CD8-positive, alpha-beta memory T cell (primary cell): ENCODE measurements around the gene OXNAD1. TPM values are rescaled to one million over a fixed set of nuclear protein-coding genes. Genes with fewer than 3 reads are reported as not detected.

Source experiments
- CTCF ChIA-PET: fragments of 350-600 bp; sonication (Branson Sonifier 250); formaldehyde crosslinking; loops from one replicate; lab custom pipeline; 2021; ENCODE audit warnings: antibody characterized with exemption; lab: Charles Lee
- POLR2A ChIA-PET: fragments of 350-600 bp; sonication (Branson Sonifier 250); formaldehyde crosslinking; loops from one replicate; lab custom pipeline; 2021; ENCODE audit warnings: antibody characterized with exemption; lab: Charles Lee
- DNase-seq, 5 donors: peaks; one replicate each; pipeline versions ENCODE4 v3.0.0 to v3.0.0-alpha.2; 2020 to 2022; ENCODE audit warnings: mixed read lengths in 1 of 5
- H3K27ac ChIP-seq: one replicate; pipeline ENCODE4 v1.7.0; 2013; ENCODE audit warnings: low read depth, mild to moderate bottlenecking, low read length, moderate library complexity
- H3K27me3 ChIP-seq: 2 replicates; pipeline ENCODE4 v1.7.0; 2013; ENCODE audit warnings: low read length, mild to moderate bottlenecking; ENCODE audit not compliant: insufficient read depth, poor library complexity, severe bottlenecking
- H3K36me3 ChIP-seq: 2 replicates; pipeline ENCODE4 v1.7.0; 2013; ENCODE audit warnings: mild to moderate bottlenecking, low read length, moderate library complexity; ENCODE audit not compliant: insufficient read depth
- H3K4me1 ChIP-seq: 2 replicates; pipeline ENCODE4 v1.7.0; 2013; ENCODE audit warnings: mild to moderate bottlenecking, low read length, moderate library complexity; ENCODE audit not compliant: insufficient read depth
- H3K4me3 ChIP-seq: 2 replicates; pipeline ENCODE4 v1.7.0; 2013; ENCODE audit warnings: mild to moderate bottlenecking, low read length
- H3K9me3 ChIP-seq: 2 replicates; pipeline ENCODE4 v1.7.0; 2013; ENCODE audit warnings: mild to moderate bottlenecking, low read length
- H3K27ac Mint-ChIP-seq, 8 donors: one replicate each; pipeline ENCODE4 v1.8.0; 2020 to 2021; ENCODE audit warnings: mixed read lengths in 8 of 8, mild to moderate bottlenecking in 6 of 8, inconsistent platforms in 3 of 8, moderate library complexity in 3 of 8
- H3K27me3 Mint-ChIP-seq, 2 donors: one replicate each; pipeline ENCODE4 v1.8.0; 2020 to 2021; ENCODE audit warnings: mixed read lengths in 2 of 2, mild to moderate bottlenecking in 1 of 2, moderate library complexity in 1 of 2
- H3K36me3 Mint-ChIP-seq, 3 donors: one replicate each; pipeline ENCODE4 v1.8.0; 2020 to 2021; ENCODE audit warnings: mixed read lengths in 3 of 3, inconsistent platforms in 1 of 3, mild to moderate bottlenecking in 1 of 3
- H3K4me1 Mint-ChIP-seq, 3 donors: one replicate each; pipeline ENCODE4 v1.8.0; 2020 to 2021; ENCODE audit warnings: mixed read lengths in 3 of 3, inconsistent platforms in 1 of 3, mild to moderate bottlenecking in 1 of 3
- H3K4me3 Mint-ChIP-seq, 7 donors: one replicate each; pipeline ENCODE4 v1.8.0; 2020 to 2021; ENCODE audit warnings: mixed read lengths in 7 of 7, mild to moderate bottlenecking in 6 of 7, moderate library complexity in 4 of 7, inconsistent platforms in 2 of 7
- H3K9me3 Mint-ChIP-seq, 5 donors: one replicate each; pipeline ENCODE4 v1.8.0; 2020 to 2022; ENCODE audit warnings: mixed read lengths in 5 of 5, mild to moderate bottlenecking in 3 of 5, moderate library complexity in 2 of 5, inconsistent platforms in 1 of 5
- polyA plus RNA-seq: library from polyadenylated mRNA; unstranded; fragments of 300-500 nt; fragmentation: Illumina TruSeq; gene quantifications from one replicate; pipeline ENCODE4 v1.2.3, GENCODE V29; 2021
- total RNA-seq, 2 experiments: library from RNA; stranded (reverse); gene quantifications; one replicate each; pipeline ENCODE4 v1.2.3, GENCODE V29; 2021

The OXNAD1 gene
- total and polyA plus RNA-seq, 3 experiments from 2014 or later, result 28.6 to 64.2 (median 30.1) TPM

- ChIA-PET CTCF (interaction anchor here (1.2 to 16.0 kb wide), 4 partner anchors 9 to 54 kb away, joined by 4 to 286 read pairs (median 56); partner anchors contain the start of genes DPH3 and OXNAD1), POLR2A (no interaction called here)
- Mint-ChIP-seq H3K4me1 (peaks cover 43 to 57% (median 44%) of the 10 kb centered on the region in 3 donors), H3K27me3 (peaks cover 0 to 4% of the 10 kb centered on the region in 2 donors), H3K4me3 (no peak overlapping the region), H3K36me3 (peaks cover 11 to 96% (median 17%) of the 10 kb centered on the region in 3 donors), H3K9me3 (no peaks in the 10 kb centered on the region), H3K27ac (peak overlapping the region in 7 of 8 donors; percentile 50 to 89 (median 63))
- Histone ChIP-seq H3K4me1 (peaks cover 32% of the 10 kb centered on the region), H3K4me3 (no peak overlapping the region), H3K9me3 (no peaks in the 10 kb centered on the region), H3K27me3 (no peaks in the 10 kb centered on the region), H3K36me3 (peaks cover 71% of the 10 kb centered on the region), H3K27ac (no peak overlapping the region)
- no peak for DNase-seq
Observed at GRCh38 chr3:16322189-16322588, 57.2 kb downstream of the OXNAD1 start.

DNA sequence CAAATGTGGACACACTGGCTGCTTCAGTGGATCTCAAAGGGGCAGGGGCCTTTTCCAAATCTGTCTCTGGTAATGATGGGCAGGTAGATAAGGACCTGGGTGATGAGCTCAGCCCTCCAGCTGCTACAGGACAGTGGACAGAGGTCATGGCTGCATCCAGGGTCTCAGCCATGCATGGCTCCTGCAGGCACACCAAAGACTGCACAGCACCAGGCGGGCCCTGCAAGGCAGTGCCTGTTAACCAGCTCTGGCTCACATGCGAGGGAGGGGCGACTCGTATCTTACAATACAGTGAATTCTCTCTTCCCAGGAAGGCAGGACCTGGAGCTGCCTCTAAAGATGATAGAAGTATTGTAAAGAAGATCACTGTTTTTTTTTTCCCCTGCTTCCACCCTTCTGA, 58.7 kb downstream of the OXNAD1 start:
- DNase-seq, result no peak
- Mint-ChIP-seq H3K27me3 (peaks cover 0 to 4% of the 10 kb centered on the region in 2 donors), H3K27ac (peak overlapping the region in 5 of 8 donors; percentile 23 to 90 (median 62)), H3K4me3 (no peak overlapping the region), H3K36me3 (peaks cover 11 to 94% (median 16%) of the 10 kb centered on the region in 3 donors), H3K4me1 (peaks cover 28 to 46% (median 29%) of the 10 kb centered on the region in 3 donors), H3K9me3 (no peaks in the 10 kb centered on the region)
- Histone ChIP-seq H3K4me3 (no peak overlapping the region), H3K4me1 (peaks cover 16% of the 10 kb centered on the region), H3K9me3 (no peaks in the 10 kb centered on the region), H3K27ac (no peak overlapping the region), H3K36me3 (peaks cover 65% of the 10 kb centered on the region), H3K27me3 (no peaks in the 10 kb centered on the region)
- CTCF ChIA-PET, result interaction anchor here (1.0 to 16.0 kb wide), 5 partner anchors 10 to 56 kb away, joined by 3 to 286 read pairs (median 6); partner anchors contain the start of genes DPH3 and OXNAD1
- POLR2A ChIA-PET, result interaction anchor here (1.2 kb wide), 2 partner anchors 35 to 37 kb away, joined by 3 read pairs; no protein-coding TSS in a partner anchor

- peaks cover 10 to 94% (median 13%) of the 10 kb centered on the region in 3 donors for H3K36me3 Mint-ChIP-seq
- peaks cover 0 to 4% of the 10 kb centered on the region in 2 donors for H3K27me3 Mint-ChIP-seq
- peaks cover 66% of the 10 kb centered on the region for H3K36me3 ChIP-seq
- ChIA-PET CTCF (interaction anchor here (16.0 kb wide), 1 partner anchor 33 kb away, joined by 286 read pairs; no protein-coding TSS in a partner anchor), POLR2A (no interaction called here)
- H3K9me3 ChIP-seq, result peaks cover under 1% of the 10 kb centered on the region
- no peak overlapping the region for H3K4me3 Mint-ChIP-seq
- peaks cover 12 to 37% (median 16%) of the 10 kb centered on the region in 3 donors for H3K4me1 Mint-ChIP-seq
- no peak for DNase-seq
- H3K27ac ChIP-seq, result no peak overlapping the region
- no peaks in the 10 kb centered on the region for H3K4me1 ChIP-seq
- no peaks in the 10 kb centered on the region for H3K27me3 ChIP-seq
- H3K4me3 ChIP-seq, result no peak overlapping the region
- H3K27ac Mint-ChIP-seq, result peak overlapping the region in 5 of 8 donors; percentile 12 to 94 (median 37)
- H3K9me3 Mint-ChIP-seq, result peaks cover 0 to 2% (median 0%) of the 10 kb centered on the region in 5 donors
Observed at GRCh38 chr3:16325850-16326249, 60.8 kb downstream of the OXNAD1 start.

GRCh38 chr3:16326724-16327349, 61.8 kb downstream of the OXNAD1 start:
- H3K27ac ChIP-seq, result no peak overlapping the region
- Mint-ChIP-seq H3K4me1 (peaks cover 8 to 33% (median 20%) of the 10 kb centered on the region in 3 donors), H3K27me3 (peaks cover 0 to 2% of the 10 kb centered on the region in 2 donors), H3K4me3 (no peak overlapping the region), H3K27ac (peak overlapping the region in 6 of 8 donors; percentile 21 to 94 (median 50)), H3K9me3 (peaks cover 0 to 9% (median 6%) of the 10 kb centered on the region in 5 donors), H3K36me3 (peaks cover 15 to 94% (median 19%) of the 10 kb centered on the region in 3 donors)
- no peak overlapping the region for H3K4me3 ChIP-seq
- H3K4me1 ChIP-seq, result no peaks in the 10 kb centered on the region
- ChIA-PET POLR2A (no interaction called here), CTCF (interaction anchor here (16.0 kb wide), 1 partner anchor 34 kb away, joined by 286 read pairs; no protein-coding TSS in a partner anchor)
- H3K9me3 ChIP-seq, result peaks cover 9% of the 10 kb centered on the region
- no peaks in the 10 kb centered on the region for H3K27me3 ChIP-seq
- no peak for DNase-seq
- H3K36me3 ChIP-seq, result peaks cover 66% of the 10 kb centered on the region

- no peak overlapping the region for H3K27ac ChIP-seq
- H3K36me3 Mint-ChIP-seq, result peaks cover 22 to 94% (median 30%) of the 10 kb centered on the region in 3 donors
Observed at GRCh38 chr3:16328124-16328523, 63.1 kb downstream of the OXNAD1 start.

DNA sequence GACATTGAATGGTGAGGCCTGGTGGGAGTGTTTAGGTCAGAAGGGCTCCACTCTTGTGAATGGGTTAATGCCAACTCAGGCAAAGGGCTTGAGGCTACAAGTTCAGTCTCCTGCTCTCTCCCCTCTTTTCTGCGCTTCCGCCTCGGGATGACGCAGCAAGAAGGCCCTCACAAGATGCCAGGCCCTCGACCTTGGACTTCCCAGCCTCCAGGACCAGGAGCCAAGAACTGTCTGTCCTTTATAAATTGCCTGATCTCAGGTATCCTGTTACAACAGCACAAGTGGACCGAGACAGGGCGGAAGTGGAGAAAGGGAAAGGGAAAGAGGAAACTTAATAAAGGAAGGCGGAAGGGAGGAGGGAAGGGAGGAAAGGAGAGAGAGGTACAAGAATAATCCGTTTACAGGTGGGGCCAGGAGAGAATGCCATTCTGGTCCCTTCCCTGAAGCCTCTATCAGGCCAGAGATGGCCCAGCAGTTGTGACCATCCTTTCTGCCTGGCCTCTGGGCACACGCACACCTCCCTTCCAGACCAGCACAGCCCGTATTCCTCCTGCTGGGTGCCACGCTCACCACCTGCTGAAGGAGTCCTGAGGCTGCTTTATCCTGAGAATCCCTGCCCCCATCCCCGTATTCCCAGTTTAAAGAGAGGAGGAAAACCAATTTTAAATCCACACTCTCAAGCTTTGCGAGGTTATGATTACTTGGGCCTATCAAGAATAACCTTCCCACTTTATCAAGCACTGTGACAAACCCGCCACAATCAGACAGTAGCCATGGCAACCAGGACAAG, 64.2 kb downstream of the OXNAD1 start:
- POLR2A ChIA-PET, result interaction anchor here (1.1 kb wide), 1 partner anchor 8 kb away, joined by 3 read pairs; no protein-coding TSS in a partner anchor
- CTCF ChIA-PET, result interaction anchor here (1.0 to 1.3 kb wide), 3 partner anchors 9 to 17 kb away, joined by 3 read pairs; no protein-coding TSS in a partner anchor
- peaks cover 13 to 45% (median 39%) of the 10 kb centered on the region in 3 donors for H3K4me1 Mint-ChIP-seq

More at GRCh38 chr3:16328124-16328523, 63.1 kb downstream of the OXNAD1 start:
- Mint-ChIP-seq H3K9me3 (peaks cover 0 to 13% (median 8%) of the 10 kb centered on the region in 5 donors), H3K27me3 (peaks cover 0 to 3% of the 10 kb centered on the region in 2 donors), H3K4me3 (no peak overlapping the region), H3K4me1 (peaks cover 15 to 44% (median 32%) of the 10 kb centered on the region in 3 donors), H3K27ac (peak overlapping the region in 3 of 8 donors; percentile 58 to 63 (median 61))
- H3K27me3 ChIP-seq, result no peaks in the 10 kb centered on the region
- ChIA-PET POLR2A (interaction anchor here (0.6 to 1.1 kb wide), 2 partner anchors 9 to 30 kb away, joined by 3 to 6 read pairs; no protein-coding TSS in a partner anchor), CTCF (interaction anchor here (1.0 to 1.3 kb wide), 3 partner anchors 8 to 16 kb away, joined by 3 read pairs; no protein-coding TSS in a partner anchor)
- peaks cover 10% of the 10 kb centered on the region for H3K9me3 ChIP-seq
- H3K4me1 ChIP-seq, result no peaks in the 10 kb centered on the region
- H3K4me3 ChIP-seq, result no peak overlapping the region
- peaks cover 56% of the 10 kb centered on the region for H3K36me3 ChIP-seq
- no peak for DNase-seq

DNA sequence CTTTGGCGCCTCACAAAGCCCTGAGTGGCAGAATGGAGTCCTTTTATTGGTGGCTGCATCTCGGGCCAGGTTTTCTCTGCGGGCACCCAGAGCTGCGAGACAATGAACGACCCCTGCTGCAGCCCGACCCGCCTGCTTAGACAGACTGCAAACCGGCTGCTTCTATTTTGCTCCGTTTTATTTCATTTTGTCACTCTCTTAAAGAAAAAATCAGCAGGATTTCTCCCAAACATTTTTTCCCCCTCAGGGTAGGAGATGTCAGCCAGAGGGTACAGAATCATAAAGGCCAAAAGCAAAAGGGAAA, 64.8 kb downstream of the OXNAD1 start:
- ChIA-PET POLR2A (no interaction called here), CTCF (no interaction called here)
- peaks cover 0 to 13% (median 8%) of the 10 kb centered on the region in 5 donors for H3K9me3 Mint-ChIP-seq

More for the DNA sequence above, 64.2 kb downstream of the OXNAD1 start:
- no peak overlapping the region for H3K27ac ChIP-seq
- H3K27ac Mint-ChIP-seq, result peak overlapping the region in 7 of 8 donors; percentile 26 to 91 (median 56)
- peaks cover 10% of the 10 kb centered on the region for H3K9me3 ChIP-seq
- peaks cover 0 to 3% of the 10 kb centered on the region in 2 donors for H3K27me3 Mint-ChIP-seq
- no peak overlapping the region for H3K4me3 ChIP-seq
- no peak for DNase-seq
- H3K4me1 ChIP-seq, result no peaks in the 10 kb centered on the region
- H3K9me3 Mint-ChIP-seq, result peaks cover 0 to 13% (median 8%) of the 10 kb centered on the region in 5 donors
- peak overlapping the region in 1 of 7 donors; percentile 44 for H3K4me3 Mint-ChIP-seq
- peaks cover 49% of the 10 kb centered on the region for H3K36me3 ChIP-seq
- peaks cover 22 to 90% (median 30%) of the 10 kb centered on the region in 3 donors for H3K36me3 Mint-ChIP-seq
- no peaks in the 10 kb centered on the region for H3K27me3 ChIP-seq

More for the DNA sequence above, 64.8 kb downstream of the OXNAD1 start:
- no peak overlapping the region for H3K4me3 ChIP-seq
- H3K27ac ChIP-seq, result no peak overlapping the region
- peak overlapping the region in 3 of 8 donors; percentile 45 to 77 (median 56) for H3K27ac Mint-ChIP-seq
- peaks cover 27 to 93% (median 34%) of the 10 kb centered on the region in 3 donors for H3K36me3 Mint-ChIP-seq
- H3K4me1 ChIP-seq, result no peaks in the 10 kb centered on the region
- peaks cover 52% of the 10 kb centered on the region for H3K36me3 ChIP-seq
- peaks cover 10% of the 10 kb centered on the region for H3K9me3 ChIP-seq
- peaks cover 16 to 50% (median 43%) of the 10 kb centered on the region in 3 donors for H3K4me1 Mint-ChIP-seq
- H3K27me3 Mint-ChIP-seq, result peaks cover 0 to 4% of the 10 kb centered on the region in 2 donors
- no peak overlapping the region for H3K4me3 Mint-ChIP-seq
- no peak for DNase-seq
- no peaks in the 10 kb centered on the region for H3K27me3 ChIP-seq
